ENCODE results near the gene UNG. TPM values are rescaled to one million over a fixed set of nuclear protein-coding genes. Genes with fewer than 3 reads are reported as not detected.

The UNG gene
- total and polyA plus RNA-seq, 2 of the 8 experiments (the other 6 are each of a cell fraction or from before 2014, with no cell fraction given): 71.6 to 163 TPM

GRCh38 chr12:109120557-109120956, 23.2 kb downstream of the UNG start:
- no peak overlapping the region for H2BK5ac ChIP-seq (ENCODE audit: low read depth, low read length)
- H2BK20ac ChIP-seq (ENCODE audit: low read length): no peak overlapping the region
- POLR2A ChIA-PET (ENCODE audit: partially characterized antibody): interaction anchor here (0.9 kb wide), 1 partner anchor 17 kb away, joined by 5 read pairs; no protein-coding TSS in a partner anchor
- H3K9ac ChIP-seq (replicated peaks in 1 of 4; ENCODE audit: extremely low read depth in 1 of 4, low read depth in 3 of 4, low read length in 3 of 4): no peak overlapping the region
- no peak overlapping the region for H3K14ac ChIP-seq (ENCODE audit: insufficient read length)
- H3K23me2 ChIP-seq (ENCODE audit: low read depth, low read length): no peaks in the 10 kb centered on the region
- no peak overlapping the region for H3K4me2 ChIP-seq (ENCODE audit: insufficient read depth in 1 of 2, low read depth in 2 of 2, low read length in 2 of 2)
- no peak overlapping the region for H4K5ac ChIP-seq (ENCODE audit: insufficient read length, low read depth, low read length)
- no peaks in the 10 kb centered on the region for H3K79me1 ChIP-seq (ENCODE audit: low read depth, low read length)
- H3K27ac ChIP-seq (ENCODE audit: low read depth, low read length): no peak overlapping the region
- FAIRE-seq: no peak
- no peak overlapping the region for H4K91ac ChIP-seq (replicated peaks; ENCODE audit: insufficient read length, low read length)
- no peak overlapping the region for H2BK12ac ChIP-seq (ENCODE audit: low read depth, low read length)
- no peak overlapping the region for H3K18ac ChIP-seq (ENCODE audit: extremely low read depth, low read length)
- H3K56ac ChIP-seq (replicated peaks; ENCODE audit: insufficient read length, low read depth, low read length): no peak overlapping the region
- CTCF ChIA-PET (ENCODE audit: partially characterized antibody): interaction anchor here (0.6 to 5.0 kb wide), 4 partner anchors 8 to 473 kb away, joined by 3 to 29 read pairs (median 3); no protein-coding TSS in a partner anchor
- H2AK5ac ChIP-seq (ENCODE audit: low read depth, low read length): no peak overlapping the region
- H2AFZ ChIP-seq (ENCODE audit: low read length): no peak overlapping the region
- WGBS, 2 experiments (ENCODE audit: extremely low coverage in 1 of 2, insufficient coverage in 1 of 2, insufficient read length in 1 of 2, insufficient replicate concordance in 2 of 2, low coverage in 1 of 2, low lambda C conversion rate in 2 of 2, missing lambda C conversion rate in 1 of 2): 79% methylated on average over 4 of the region's 4 CpGs; no CpG with 5 or more reads in 1 of the 2 experiments
- H4K20me1 ChIP-seq (replicated peaks in 1 of 2; ENCODE audit: control insufficient read depth in 1 of 2, insufficient read depth in 2 of 2, low read length in 2 of 2): no peaks in the 10 kb centered on the region
- no peak overlapping the region for H2BK15ac ChIP-seq (ENCODE audit: low read length)
- H3K79me2 ChIP-seq (ENCODE audit: control insufficient read depth in 1 of 2, insufficient read depth in 2 of 2, low read length in 2 of 2): no peaks in the 10 kb centered on the region
- no peak for DNase-seq (ENCODE audit: low read depth in 1 of 2, low spot score in 2 of 2)
- no peaks in the 10 kb centered on the region for H3K36me3 ChIP-seq (ENCODE audit: control insufficient read depth in 2 of 4, insufficient read depth in 4 of 4, low read length in 3 of 4)
- H3K27me3 ChIP-seq (replicated peaks in 1 of 4; ENCODE audit: control insufficient read depth in 3 of 4, extremely low read depth in 1 of 4, insufficient read depth in 3 of 4, low read length in 3 of 4): no peaks in the 10 kb centered on the region; a peak in 1 of 7 replicates
- peaks cover under 1 to 7% (median 4%) of the 10 kb centered on the region in 4 experiments; a peak in 4 of 7 replicates for H3K4me1 ChIP-seq (replicated peaks in 1 of 4; ENCODE audit: control insufficient read depth in 3 of 4, insufficient read depth in 4 of 4, low read length in 3 of 4)
- H2BK120ac ChIP-seq (replicated peaks; ENCODE audit: low read depth, low read length): no peak overlapping the region
- H3K23ac ChIP-seq (ENCODE audit: insufficient read length): no peak overlapping the region
- H4K8ac ChIP-seq (ENCODE audit: extremely low read depth, insufficient read depth, low read length): no peak overlapping the region
- no peak overlapping the region for H3K4me3 ChIP-seq (ENCODE audit: extremely low read depth in 1 of 4, insufficient read depth in 2 of 4, low read depth in 3 of 4, low read length in 4 of 4)
- no peaks in the 10 kb centered on the region for H3K9me3 ChIP-seq (ENCODE audit: insufficient read depth in 2 of 2, low read depth in 1 of 2, low read length in 1 of 2)
- H3K4ac ChIP-seq (replicated peaks; ENCODE audit: insufficient read length, low read depth, low read length): no peak overlapping the region
- TF ChIP-seq SAP30 (IDR thresholded peaks at IDR 0.05; ENCODE audit: insufficient read depth, insufficient replicate concordance, low read length) (no peak), GABPA (IDR thresholded peaks at IDR 0.05; ENCODE audit: borderline replicate concordance, insufficient read depth, low read length) (no peak), RNF2 (IDR thresholded peaks at IDR 0.05; ENCODE audit: borderline replicate concordance, low read depth, low read length, missing control alignments, poor library complexity, severe bottlenecking) (no peak), TAF1 (IDR thresholded peaks at IDR 0.05; ENCODE audit: low read depth, low read length) (no peak), ASH2L (IDR thresholded peaks at IDR 0.05; ENCODE audit: low read length) (no peak), SP4 (IDR thresholded peaks at IDR 0.05; ENCODE audit: low read length) (no peak), JUN (IDR thresholded peaks at IDR 0.05; ENCODE audit: low read depth, low read length) (no peak), KDM5A (IDR thresholded peaks at IDR 0.05; ENCODE audit: low read length) (no peak), TEAD4 (IDR thresholded peaks at IDR 0.05; ENCODE audit: low read depth, low read length) (no peak), MAFK (IDR thresholded peaks at IDR 0.05; ENCODE audit: low read depth, low read length) (no peak), CBX8 (IDR thresholded peaks at IDR 0.05; ENCODE audit: borderline replicate concordance, low read depth, low read length) (no peak), CEBPB (IDR thresholded peaks at IDR 0.05; ENCODE audit: low read depth, low read length) (no peak), TBP (IDR thresholded peaks at IDR 0.05; ENCODE audit: low read depth, low read length) (no peak), SIX5 (IDR thresholded peaks at IDR 0.05; ENCODE audit: low read depth, low read length) (no peak)
